Liver (tissue), 9 donors: ENCODE measurements around the gene KCNMA1. TPM values are rescaled to one million over a fixed set of nuclear protein-coding genes. Genes with fewer than 3 reads are reported as not detected.

Experiments used
- DNase-seq: peaks from one replicate; pipeline ENCODE4 v3.0.0-alpha.2; 2017; ENCODE audit warnings: low spot score
- H3K27ac ChIP-seq, 2 donors: one replicate each; pipeline ENCODE4 v1.7.0; 2013; ENCODE audit warnings: inconsistent platforms in 2 of 2, low read length in 2 of 2, control low read depth in 1 of 2, low read depth in 1 of 2, mild to moderate bottlenecking in 1 of 2
- H3K27me3 ChIP-seq, 4 donors: one replicate each; pipeline versions ENCODE4 v1.6.1 to v1.7.0; 2013; ENCODE audit warnings: low read length in 3 of 4, inconsistent platforms in 1 of 4, mild to moderate bottlenecking in 1 of 4, moderate library complexity in 1 of 4; ENCODE audit not compliant: control insufficient read depth in 4 of 4, insufficient read depth in 4 of 4
- H3K36me3 ChIP-seq, 4 donors: one replicate each; pipeline versions ENCODE4 v1.6.1 to v1.7.0; 2013; ENCODE audit warnings: low read length in 3 of 4, mild to moderate bottlenecking in 3 of 4, low read depth in 1 of 4, moderate library complexity in 1 of 4; ENCODE audit not compliant: control insufficient read depth in 4 of 4, insufficient read depth in 3 of 4
- H3K4me1 ChIP-seq, 4 donors: one replicate each; pipeline versions ENCODE4 v1.6.1 to v1.7.0; 2013; ENCODE audit warnings: low read length in 3 of 4, mild to moderate bottlenecking in 3 of 4, moderate library complexity in 1 of 4; ENCODE audit not compliant: control insufficient read depth in 4 of 4, insufficient read depth in 4 of 4
- H3K4me3 ChIP-seq, 3 donors: one replicate each; pipeline versions ENCODE4 v1.6.1 to v1.7.0; 2013; ENCODE audit warnings: low read length in 3 of 3, control low read depth in 1 of 3, low read depth in 1 of 3, mild to moderate bottlenecking in 1 of 3
- H3K9ac ChIP-seq, 2 donors: one replicate each; pipeline ENCODE4 v1.7.0; 2013; ENCODE audit warnings: low read length in 2 of 2, mild to moderate bottlenecking in 2 of 2, moderate library complexity in 2 of 2, control low read depth in 1 of 2, low read depth in 1 of 2
- H3K9me3 ChIP-seq, 4 donors: one replicate each; pipeline versions ENCODE4 v1.6.1 to v1.7.0; 2013; ENCODE audit warnings: low read length in 3 of 4; ENCODE audit not compliant: control insufficient read depth in 4 of 4
- FOXA2 ChIP-seq: IDR thresholded peaks from 2 replicates; pipeline ENCODE4 v1.6.1; 2016; ENCODE audit warnings: antibody characterized with exemption
- GABPA ChIP-seq, 2 donors: IDR thresholded peaks in 1 of 2; conservative IDR thresholded peaks in 1 of 2; 2 replicates each; pipeline ENCODE4 v1.6.1; 2016; ENCODE audit warnings: antibody characterized with exemption in 2 of 2, mild to moderate bottlenecking in 1 of 2, moderate library complexity in 1 of 2
- MAX ChIP-seq: IDR thresholded peaks from 2 replicates; pipeline ENCODE4 v1.6.1; 2016; ENCODE audit warnings: antibody characterized with exemption
- NR2F2 ChIP-seq: IDR thresholded peaks from 2 replicates; pipeline ENCODE4 v1.6.1; 2016; ENCODE audit warnings: antibody characterized with exemption
- RAD21 ChIP-seq, 2 donors: IDR thresholded peaks; 2 replicates each; pipeline ENCODE4 v1.6.1; 2016; ENCODE audit warnings: antibody characterized with exemption in 2 of 2, mild to moderate bottlenecking in 2 of 2
- RXRA ChIP-seq, 2 donors: IDR thresholded peaks; 2 replicates each; pipeline ENCODE4 v1.6.1; 2017 to 2018; ENCODE audit warnings: antibody characterized with exemption in 2 of 2, mild to moderate bottlenecking in 1 of 2
- SP1 ChIP-seq: IDR thresholded peaks from 2 replicates; pipeline ENCODE4 v1.6.1; 2018; ENCODE audit warnings: antibody characterized with exemption, mild to moderate bottlenecking
- TAF1 ChIP-seq: conservative IDR thresholded peaks from 2 replicates; pipeline ENCODE4 v1.6.1; 2016; ENCODE audit warnings: antibody characterized with exemption, mild to moderate bottlenecking
- WGBS: extraction: QIAGEN DNeasy Blood & Tissue Kit; methylation state at CpG from one replicate; pipeline ENCODE4 v1.1.7; 2013; 5-methylcytosine and 5-hydroxymethylcytosine counted together
- polyA plus RNA-seq, 2 donors: library from polyadenylated mRNA; stranded (reverse) in 1 of 2; unstranded in 1 of 2; fragments of 200-250 nt in 1 of 2; fragments of >200 nt in 1 of 2; fragmentation: Nextera tagmentation in 1 of 2; extraction: Ambion mirVana in 1 of 2; gene quantifications; one replicate each; pipeline versions ENCODE4 v1.2.1 to v1.2.3, GENCODE V29; 2013 to 2015
- total RNA-seq, 2 donors: library from RNA; depleted of rRNA; stranded (reverse); fragments of >200 nt; gene quantifications; one replicate each; pipeline ENCODE4 v1.2.3, GENCODE V29; 2014
- TF ChIP-seq, protein P1 (sequence below): IDR thresholded peaks from 2 replicates; pipeline ENCODE4 v1.6.1; 2016; ENCODE audit warnings: antibody characterized with exemption
- TF ChIP-seq, protein P2 (sequence below): IDR thresholded peaks from 2 replicates; pipeline ENCODE4 v1.6.1; 2016; ENCODE audit warnings: antibody characterized with exemption, mild to moderate bottlenecking
- TF ChIP-seq, protein P3 (sequence below): IDR thresholded peaks from 2 replicates; pipeline ENCODE4 v1.6.1; 2016; ENCODE audit warnings: antibody characterized with exemption
- TF ChIP-seq, protein P4 (sequence below): fragments of 150-350 bp; IDR thresholded peaks from 2 replicates; pipeline ENCODE4 v1.5.1; 2017; ENCODE audit warnings: improper control_type of control experiment, low read depth, low read length; ENCODE audit not compliant: missing input control
- donor health status: healthy.
- donor health status: healthy.
- donor health status: healthy.
- donor health status: healthy.
- donor health status: healthy.

Gene KCNMA1
- total and polyA plus RNA-seq, 4 donors = 2.5 to 9.7 (median 4.7) TPM

DNA sequence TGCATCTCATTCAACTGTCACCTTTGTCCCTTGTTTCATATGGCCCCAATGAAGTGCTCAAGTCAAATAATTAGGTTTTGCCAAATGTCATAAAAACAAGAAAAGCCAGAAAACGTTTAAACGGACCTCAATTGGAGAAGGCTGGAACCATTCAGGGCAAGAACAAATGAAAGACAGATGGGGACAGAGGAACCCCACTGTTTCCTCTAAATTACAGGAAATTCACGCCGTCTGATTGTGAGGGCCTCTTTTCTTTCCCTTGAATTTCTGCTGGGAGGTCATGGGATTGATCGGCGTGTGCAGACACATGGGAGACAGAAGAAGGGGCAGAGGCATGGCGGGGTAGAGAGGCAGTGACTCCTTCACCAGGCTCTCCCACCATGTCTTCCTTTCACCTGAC is 656.4 kb downstream of the KCNMA1 start:
- TF ChIP-seq RXRA (IDR thresholded peaks at IDR 0.05) = no peak
- TF ChIP-seq RAD21 (IDR thresholded peaks at IDR 0.05) = no peak
- TF ChIP-seq NR2F2 = no peak
- no peak for TF ChIP-seq FOXA2
- TF ChIP-seq, protein P1, sequence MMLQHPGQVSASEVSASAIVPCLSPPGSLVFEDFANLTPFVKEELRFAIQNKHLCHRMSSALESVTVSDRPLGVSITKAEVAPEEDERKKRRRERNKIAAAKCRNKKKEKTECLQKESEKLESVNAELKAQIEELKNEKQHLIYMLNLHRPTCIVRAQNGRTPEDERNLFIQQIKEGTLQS = no peak
- TF ChIP-seq, protein P2, sequence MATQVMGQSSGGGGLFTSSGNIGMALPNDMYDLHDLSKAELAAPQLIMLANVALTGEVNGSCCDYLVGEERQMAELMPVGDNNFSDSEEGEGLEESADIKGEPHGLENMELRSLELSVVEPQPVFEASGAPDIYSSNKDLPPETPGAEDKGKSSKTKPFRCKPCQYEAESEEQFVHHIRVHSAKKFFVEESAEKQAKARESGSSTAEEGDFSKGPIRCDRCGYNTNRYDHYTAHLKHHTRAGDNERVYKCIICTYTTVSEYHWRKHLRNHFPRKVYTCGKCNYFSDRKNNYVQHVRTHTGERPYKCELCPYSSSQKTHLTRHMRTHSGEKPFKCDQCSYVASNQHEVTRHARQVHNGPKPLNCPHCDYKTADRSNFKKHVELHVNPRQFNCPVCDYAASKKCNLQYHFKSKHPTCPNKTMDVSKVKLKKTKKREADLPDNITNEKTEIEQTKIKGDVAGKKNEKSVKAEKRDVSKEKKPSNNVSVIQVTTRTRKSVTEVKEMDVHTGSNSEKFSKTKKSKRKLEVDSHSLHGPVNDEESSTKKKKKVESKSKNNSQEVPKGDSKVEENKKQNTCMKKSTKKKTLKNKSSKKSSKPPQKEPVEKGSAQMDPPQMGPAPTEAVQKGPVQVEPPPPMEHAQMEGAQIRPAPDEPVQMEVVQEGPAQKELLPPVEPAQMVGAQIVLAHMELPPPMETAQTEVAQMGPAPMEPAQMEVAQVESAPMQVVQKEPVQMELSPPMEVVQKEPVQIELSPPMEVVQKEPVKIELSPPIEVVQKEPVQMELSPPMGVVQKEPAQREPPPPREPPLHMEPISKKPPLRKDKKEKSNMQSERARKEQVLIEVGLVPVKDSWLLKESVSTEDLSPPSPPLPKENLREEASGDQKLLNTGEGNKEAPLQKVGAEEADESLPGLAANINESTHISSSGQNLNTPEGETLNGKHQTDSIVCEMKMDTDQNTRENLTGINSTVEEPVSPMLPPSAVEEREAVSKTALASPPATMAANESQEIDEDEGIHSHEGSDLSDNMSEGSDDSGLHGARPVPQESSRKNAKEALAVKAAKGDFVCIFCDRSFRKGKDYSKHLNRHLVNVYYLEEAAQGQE = no peak
- TF ChIP-seq, protein P3, sequence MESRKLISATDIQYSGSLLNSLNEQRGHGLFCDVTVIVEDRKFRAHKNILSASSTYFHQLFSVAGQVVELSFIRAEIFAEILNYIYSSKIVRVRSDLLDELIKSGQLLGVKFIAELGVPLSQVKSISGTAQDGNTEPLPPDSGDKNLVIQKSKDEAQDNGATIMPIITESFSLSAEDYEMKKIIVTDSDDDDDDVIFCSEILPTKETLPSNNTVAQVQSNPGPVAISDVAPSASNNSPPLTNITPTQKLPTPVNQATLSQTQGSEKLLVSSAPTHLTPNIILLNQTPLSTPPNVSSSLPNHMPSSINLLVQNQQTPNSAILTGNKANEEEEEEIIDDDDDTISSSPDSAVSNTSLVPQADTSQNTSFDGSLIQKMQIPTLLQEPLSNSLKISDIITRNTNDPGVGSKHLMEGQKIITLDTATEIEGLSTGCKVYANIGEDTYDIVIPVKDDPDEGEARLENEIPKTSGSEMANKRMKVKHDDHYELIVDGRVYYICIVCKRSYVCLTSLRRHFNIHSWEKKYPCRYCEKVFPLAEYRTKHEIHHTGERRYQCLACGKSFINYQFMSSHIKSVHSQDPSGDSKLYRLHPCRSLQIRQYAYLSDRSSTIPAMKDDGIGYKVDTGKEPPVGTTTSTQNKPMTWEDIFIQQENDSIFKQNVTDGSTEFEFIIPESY = no peak
- no peak for TF ChIP-seq TAF1
- TF ChIP-seq, protein P4, sequence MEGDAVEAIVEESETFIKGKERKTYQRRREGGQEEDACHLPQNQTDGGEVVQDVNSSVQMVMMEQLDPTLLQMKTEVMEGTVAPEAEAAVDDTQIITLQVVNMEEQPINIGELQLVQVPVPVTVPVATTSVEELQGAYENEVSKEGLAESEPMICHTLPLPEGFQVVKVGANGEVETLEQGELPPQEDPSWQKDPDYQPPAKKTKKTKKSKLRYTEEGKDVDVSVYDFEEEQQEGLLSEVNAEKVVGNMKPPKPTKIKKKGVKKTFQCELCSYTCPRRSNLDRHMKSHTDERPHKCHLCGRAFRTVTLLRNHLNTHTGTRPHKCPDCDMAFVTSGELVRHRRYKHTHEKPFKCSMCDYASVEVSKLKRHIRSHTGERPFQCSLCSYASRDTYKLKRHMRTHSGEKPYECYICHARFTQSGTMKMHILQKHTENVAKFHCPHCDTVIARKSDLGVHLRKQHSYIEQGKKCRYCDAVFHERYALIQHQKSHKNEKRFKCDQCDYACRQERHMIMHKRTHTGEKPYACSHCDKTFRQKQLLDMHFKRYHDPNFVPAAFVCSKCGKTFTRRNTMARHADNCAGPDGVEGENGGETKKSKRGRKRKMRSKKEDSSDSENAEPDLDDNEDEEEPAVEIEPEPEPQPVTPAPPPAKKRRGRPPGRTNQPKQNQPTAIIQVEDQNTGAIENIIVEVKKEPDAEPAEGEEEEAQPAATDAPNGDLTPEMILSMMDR = no peak
- no peak overlapping the region for H3K9ac ChIP-seq
- no peaks in the 10 kb centered on the region for H3K27me3 ChIP-seq
- H3K9me3 ChIP-seq = no peaks in the 10 kb centered on the region
- H3K4me3 ChIP-seq = no peak overlapping the region
- WGBS = 88% methylated on average over 7 of the region's 7 CpGs
- peaks cover 0 to 4% (median 0%) of the 10 kb centered on the region in 4 donors for H3K4me1 ChIP-seq
- H3K36me3 ChIP-seq = no peaks in the 10 kb centered on the region
- H3K27ac ChIP-seq = no peak overlapping the region
- DNase-seq = no peak

GRCh38 chr10:76977901-76978300 is 659.7 kb downstream of the KCNMA1 start:
- Histone ChIP-seq H3K36me3 (no peaks in the 10 kb centered on the region), H3K4me3 (no peak overlapping the region), H3K9ac (no peak overlapping the region), H3K4me1 (no peaks in the 10 kb centered on the region), H3K27me3 (no peaks in the 10 kb centered on the region), H3K27ac (no peak overlapping the region), H3K9me3 (no peaks in the 10 kb centered on the region)
- TF ChIP-seq, protein P3 = no peak
- TF ChIP-seq SP1 (no peak), MAX (no peak), FOXA2 (no peak), GABPA (IDR thresholded peaks at IDR 0.05 in 1 of 2, conservative IDR thresholded peaks at IDR 0.05 in 1 of 2) (no peak), TAF1 (no peak)
- TF ChIP-seq, protein P2 = no peak
- 92% methylated on average over 7 of the region's 7 CpGs for WGBS
- DNase-seq = no peak
